Stimulated activated naive CD8-positive, alpha-beta T cell treated with anti-CD3 and anti-CD28 coated beads, Interleukin-15, Interleukin-2, amounts not matched to agents 100 U/mL and 50 U/mL, for 24 hours (primary cell): ENCODE data around the gene CLIC3.

Experiments
- ATAC-seq: fragments of 150-1000 bp; cut with Tn5 transposase; one replicate; pipeline ENCODE4 v1.10.0; 2021
- DNase-seq: peaks from one replicate; pipeline ENCODE4 v3.0.0; 2021

The CLIC3 gene

DNA sequence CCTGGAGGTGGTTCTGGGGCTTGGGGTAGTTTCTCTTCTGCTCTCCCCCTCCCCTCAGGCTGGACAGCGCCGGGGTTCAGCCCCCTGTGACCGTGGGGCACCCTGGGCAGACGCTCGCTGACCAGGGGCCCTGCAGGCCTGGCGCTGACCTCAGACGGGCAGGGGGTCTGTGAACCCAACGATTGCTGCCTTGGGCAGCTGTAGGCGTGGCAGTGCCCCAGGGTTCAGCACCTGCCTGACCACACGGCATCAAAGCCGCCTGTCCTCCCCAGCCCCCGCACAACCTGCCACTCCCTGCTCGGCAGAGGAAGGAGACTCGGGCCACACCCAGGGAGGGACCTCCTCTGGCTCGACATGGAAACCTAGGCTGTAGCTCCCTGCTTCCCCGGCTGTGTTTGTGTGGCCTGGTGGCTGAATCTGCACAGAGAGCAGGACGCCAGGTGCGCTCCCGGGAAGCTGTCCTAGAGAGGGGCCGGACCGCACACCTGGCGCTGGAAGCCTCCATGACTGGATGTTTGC lies 32.1 kb downstream of the CLIC3 start:
- ATAC-seq (no peak), DNase-seq (no peak)

GRCh38 chr9:136963751-136964150 lies 32.6 kb downstream of the CLIC3 start:
- DNase-seq: no peak
- ATAC-seq: no peak

DNA sequence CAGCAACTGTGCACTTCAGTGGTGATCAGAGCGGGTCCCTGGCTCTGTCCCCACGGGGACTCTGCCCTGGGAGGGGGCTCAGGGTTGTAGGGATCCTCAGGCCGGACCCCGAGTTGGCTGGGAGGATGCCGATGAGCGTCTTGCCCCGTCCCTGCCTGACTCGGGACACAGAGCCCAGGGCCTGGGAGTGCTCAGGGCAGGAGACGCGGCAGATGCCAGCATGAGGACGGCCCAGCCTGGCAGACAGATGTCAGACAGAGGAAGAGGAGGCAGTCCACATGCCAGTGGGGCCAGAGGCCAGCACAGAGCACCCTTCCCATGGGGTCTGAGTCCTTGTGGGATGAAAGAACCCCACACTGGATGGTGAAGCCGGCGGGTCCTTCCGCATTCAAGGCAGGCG lies 33.0 kb downstream of the CLIC3 start:
- ATAC-seq: no peak

DNA sequence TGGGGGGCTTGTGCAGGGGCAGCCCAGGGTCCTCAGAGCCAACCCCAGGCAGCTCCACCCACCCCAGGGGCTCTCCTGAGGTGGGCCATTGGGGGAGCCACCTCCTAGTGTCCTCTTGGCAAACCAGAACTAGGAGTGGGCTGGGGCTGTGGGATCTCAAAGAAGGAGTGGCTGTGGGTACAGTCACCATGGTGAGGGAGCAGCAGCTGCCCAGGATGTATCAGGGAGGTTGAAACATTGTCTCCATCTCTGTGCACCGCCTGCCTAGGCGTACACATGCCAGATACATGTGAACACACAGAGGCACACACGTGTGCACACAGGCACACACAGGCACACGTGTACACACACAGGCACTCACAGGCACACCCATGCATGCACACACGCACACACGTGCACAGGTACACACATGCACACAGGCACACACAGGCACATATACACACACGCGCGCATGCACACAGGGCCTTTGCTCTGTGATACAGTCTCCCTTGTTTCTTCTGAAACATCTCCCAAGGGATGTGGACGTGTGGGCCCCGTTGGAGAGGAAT lies 33.6 kb downstream of the CLIC3 start:
- no peak for DNase-seq
- no peak for ATAC-seq

More for the DNA sequence above, 33.0 kb downstream of the CLIC3 start:
- DNase-seq: no peak

- DNase-seq (no peak), ATAC-seq (no peak)
Observed at GRCh38 chr9:136962163-136962562, 34.2 kb downstream of the CLIC3 start.

DNA sequence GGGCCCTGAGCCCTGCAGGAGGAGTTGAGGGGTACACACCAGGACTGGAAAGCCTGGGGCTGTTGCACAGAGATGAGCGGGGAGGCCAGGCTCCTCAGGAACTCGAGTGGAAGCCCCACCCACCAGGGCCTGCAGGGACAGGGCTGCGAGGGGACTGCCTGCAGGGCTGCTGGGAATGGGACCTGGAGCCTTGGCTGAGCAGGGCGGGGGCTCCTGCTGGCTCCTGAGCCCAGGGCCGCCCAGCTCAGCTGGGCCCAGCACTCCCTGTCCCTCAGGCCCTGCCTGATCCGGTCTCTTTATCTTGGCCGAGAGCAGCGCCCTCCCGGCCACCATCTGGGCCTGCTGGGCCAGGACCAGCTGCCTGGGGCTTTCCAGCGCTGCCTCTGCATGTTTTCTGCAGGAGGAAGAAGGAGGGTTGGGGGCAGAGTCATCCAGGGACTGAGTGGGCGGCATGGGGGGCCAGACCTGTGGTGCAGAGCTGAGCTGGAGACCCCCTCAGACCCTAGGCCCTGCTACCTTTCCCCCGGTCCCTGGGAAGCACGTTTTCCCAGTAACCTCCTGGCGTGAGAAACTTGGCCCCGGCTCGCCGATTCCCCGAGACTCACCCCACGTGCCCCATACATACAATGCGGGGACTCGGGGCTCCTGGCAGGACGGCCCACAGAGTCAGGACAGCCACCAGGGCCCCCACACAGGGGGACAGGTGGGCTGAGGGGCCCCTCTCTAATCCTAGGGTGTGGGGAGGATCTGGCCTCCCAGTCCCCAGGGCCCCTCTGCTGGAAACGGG lies 34.9 kb downstream of the CLIC3 start:
- ATAC-seq (no peak), DNase-seq (no peak)

DNA sequence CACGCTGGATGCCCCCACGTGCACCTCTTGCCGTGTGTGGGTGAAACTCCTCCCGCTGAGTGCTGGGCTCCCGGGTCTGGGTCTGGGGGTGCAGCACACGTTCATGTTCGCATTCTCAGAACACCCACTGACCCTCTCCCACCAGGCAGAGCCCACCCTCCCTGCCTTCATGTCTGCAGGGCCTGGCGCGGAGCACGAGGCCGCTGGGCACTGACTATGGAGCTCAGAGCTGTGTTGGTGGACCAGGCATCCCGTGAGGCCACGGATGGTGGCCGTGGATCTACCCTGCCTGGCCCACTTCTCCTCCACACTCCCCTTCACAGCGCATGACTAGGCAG lies 35.5 kb downstream of the CLIC3 start:
- ATAC-seq (no peak), DNase-seq (no peak)

DNA sequence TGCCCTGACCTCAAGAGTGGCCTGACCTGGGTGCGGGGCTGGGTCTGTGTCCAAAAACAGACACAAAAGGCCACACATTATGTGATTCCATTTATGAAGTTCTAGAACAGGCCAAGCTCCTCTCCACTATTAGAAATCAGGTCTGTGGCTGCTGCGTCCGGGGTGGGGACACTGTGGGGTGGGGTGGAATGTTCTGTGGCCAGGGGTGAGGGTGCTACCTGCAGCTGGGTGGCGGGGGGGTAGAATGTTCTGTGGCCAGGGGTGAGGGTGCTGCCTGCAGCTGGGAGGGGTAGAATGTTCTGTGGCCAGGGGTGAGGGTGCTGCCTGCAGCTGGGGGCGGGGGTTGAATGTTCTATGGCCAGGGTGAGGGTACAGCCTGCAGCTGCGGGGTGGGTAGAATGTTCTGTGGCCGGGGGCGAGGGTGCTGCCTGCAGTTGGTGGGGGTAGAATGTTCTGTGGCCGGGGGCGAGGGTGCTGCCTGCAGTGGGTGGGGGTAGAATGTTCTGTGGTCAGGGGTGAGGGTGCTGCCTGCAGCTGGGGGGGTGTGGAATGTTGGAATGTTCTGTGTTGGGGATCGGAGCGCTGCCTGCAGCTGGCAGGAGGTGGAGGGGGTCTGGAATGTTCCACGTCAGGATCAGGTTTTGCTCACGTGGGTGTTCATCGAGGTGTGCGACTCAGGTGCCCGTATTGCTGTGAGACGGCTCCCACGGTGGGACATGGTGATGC lies 36.0 kb downstream of the CLIC3 start:
- DNase-seq: no peak
- ATAC-seq: no peak

GRCh38 chr9:136958898-136959850 lies 37.2 kb downstream of the CLIC3 start:
- DNase-seq: no peak
- no peak for ATAC-seq

- ATAC-seq (no peak), DNase-seq (no peak)
Observed at GRCh38 chr9:136958473-136958872, 37.9 kb downstream of the CLIC3 start.

- DNase-seq (no peak), ATAC-seq (no peak)
Observed at GRCh38 chr9:136957901-136958300, 38.5 kb downstream of the CLIC3 start.

- ATAC-seq: no peak
Observed at GRCh38 chr9:136957461-136957860, 38.9 kb downstream of the CLIC3 start.

DNA sequence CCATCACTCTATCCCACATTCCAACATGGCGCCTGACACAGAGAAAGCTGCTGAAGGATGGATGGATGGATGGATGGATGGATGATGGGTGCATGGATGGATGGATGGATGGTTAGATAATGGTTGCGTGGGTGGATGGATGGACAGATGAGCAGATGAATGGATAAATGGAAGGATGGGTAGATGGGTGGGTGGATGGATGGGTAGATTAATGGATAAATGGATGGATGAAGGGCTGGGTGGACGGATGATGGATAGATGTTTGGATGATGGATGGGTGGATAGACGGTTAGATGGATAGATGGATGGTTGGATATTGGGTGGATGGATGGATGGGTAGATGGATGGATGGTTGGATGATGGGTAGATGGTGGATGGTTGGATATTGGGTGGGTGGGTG lies 39.8 kb downstream of the CLIC3 start:
- ATAC-seq (no peak), DNase-seq (no peak)

More at GRCh38 chr9:136957461-136957860, 38.9 kb downstream of the CLIC3 start:
- no peak for DNase-seq

- ATAC-seq (no peak), DNase-seq (no peak)
Observed at GRCh38 chr9:136955943-136956335, 40.4 kb downstream of the CLIC3 start.

DNA sequence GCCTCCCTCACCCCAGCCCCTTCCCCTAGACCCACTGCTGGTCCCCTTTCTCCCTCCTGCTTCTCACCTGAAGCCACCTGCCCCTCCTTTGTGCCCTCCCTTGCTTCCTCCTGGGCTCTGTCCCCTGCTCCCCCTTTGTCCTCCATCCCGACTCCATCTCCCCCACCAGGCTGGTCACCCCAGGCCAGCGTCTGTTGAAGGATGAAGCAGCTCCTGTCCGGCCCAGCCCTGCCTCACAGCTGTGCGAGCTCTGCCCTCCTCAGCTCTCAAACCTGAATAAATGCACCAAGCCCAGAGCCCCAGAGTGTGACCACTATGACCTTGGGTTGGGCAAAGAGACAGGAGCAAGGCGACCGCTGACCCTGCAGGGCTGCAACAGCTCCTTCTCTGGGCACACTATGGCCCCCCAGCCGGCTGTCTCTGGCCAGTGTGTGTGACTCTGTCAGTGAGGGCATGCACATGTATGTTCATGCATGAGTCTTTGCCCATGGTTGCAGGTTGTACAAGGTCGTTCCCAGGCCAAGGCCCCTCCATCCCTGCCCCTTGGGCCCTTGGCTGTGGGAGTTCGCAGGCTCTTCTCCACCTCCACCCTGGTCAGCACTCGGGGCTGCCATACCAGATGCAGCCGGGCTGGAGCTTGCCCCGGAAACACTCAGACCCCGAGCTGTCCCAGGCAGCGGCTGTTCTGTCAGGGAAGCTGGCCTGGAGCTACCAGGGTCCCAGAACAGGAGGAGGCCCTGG lies 41.0 kb downstream of the CLIC3 start:
- ATAC-seq: no peak
- DNase-seq: no peak

DNA sequence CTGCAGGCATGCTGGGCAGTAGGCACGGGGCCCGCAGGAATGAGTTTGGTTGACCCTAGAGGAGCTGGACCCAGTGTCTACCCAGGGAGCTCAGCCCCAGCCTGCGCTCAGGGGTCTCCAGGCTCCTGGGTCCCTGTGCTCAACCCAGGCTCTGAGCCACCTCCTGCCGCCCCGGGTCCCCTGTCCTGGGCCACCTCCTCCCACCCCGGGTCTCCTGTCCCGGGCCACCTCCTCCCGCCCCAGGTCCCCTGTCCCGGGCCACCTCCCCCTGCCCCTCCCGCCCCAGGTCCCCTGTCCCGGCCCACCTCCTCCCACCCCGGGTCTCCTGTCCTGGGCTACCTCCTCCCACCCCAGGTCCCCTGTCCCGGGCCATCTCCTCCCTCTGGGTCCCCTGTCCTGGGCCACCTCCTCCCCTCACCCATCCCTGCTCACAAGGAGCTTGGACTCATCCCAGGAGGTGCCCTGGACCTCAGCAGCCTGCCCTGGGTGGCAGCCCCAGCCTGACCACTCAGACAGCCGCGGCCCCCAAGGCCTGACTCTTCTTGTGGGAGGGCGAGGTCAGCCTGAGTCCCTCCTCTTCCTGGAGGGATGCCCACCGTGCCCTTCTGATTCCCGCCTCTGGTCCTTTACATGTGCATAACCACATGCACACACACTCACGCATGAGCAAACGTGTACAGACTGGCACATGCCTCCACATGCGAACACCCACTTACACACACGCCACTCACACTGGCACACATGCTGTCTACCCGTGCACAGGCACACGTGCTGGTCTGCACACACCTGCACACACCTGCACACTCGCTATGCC lies 41.9 kb downstream of the CLIC3 start:
- DNase-seq (no peak), ATAC-seq (no peak)

DNA sequence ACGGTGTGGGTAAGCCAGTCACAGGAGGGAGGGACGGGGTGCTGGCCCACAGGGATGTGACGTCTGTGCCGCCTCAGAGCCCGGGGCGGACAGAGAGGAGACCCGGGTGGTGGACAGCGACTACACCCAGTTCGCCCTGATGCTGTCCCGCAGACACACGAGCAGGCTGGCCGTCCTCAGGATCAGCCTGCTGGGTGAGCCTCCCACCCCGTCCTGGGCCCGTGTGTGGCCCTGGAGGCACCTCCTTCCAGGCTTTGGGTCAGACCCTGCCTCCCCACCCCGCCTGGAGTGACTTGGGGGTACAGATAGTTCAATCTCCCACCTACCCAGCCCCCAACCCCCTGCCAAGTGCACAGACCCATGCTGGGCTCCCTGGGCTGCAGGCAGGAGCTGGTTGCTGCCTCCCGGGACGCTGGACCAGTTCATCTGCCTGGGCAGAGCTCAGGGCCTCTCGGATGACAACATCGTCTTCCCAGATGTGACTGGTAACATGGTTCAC lies 42.5 kb downstream of the CLIC3 start:
- no peak for DNase-seq
- no peak for ATAC-seq

DNA sequence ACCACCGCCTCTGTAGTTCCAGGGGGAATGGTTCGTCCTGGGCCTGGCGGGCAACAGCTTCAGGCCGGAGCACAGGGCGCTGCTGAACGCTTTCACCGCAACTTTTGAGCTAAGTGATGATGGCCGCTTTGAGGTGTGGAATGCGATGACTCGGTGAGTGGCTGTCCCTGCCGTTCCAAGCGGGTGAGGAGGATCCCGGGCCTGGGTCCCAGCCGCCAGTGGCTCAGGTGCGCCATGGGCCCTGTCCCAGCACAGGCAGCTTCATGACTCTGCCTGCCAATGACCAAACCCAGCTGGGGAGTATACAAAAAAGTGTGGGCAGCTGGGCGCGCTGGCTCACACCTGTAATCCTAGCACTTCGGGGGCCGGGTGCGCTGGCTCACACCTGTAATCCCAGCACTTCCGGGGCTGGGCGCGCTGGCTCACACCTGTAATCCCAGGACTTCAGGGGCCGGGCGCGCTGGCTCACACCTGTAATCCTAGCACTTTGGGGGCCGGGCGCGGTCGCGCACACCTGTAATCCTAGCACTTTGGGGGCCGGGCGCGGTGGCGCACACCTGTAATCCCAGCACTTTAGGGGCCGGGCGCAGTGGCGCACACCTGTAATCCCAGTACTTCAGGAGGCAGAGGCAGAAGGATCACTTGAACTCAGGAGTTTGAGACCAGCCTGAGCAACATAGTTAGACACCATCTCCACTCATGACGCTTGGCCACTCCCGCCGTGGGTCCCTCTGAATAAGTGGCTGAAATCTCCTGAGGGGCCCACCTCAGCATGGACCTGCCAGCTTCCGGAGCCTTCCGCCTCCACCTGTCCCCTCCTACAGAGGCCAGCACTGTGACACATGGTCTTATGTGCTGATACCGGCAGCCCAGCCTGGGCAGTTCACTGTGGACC lies 43.2 kb downstream of the CLIC3 start:
- ATAC-seq (no peak), DNase-seq (no peak)

DNA sequence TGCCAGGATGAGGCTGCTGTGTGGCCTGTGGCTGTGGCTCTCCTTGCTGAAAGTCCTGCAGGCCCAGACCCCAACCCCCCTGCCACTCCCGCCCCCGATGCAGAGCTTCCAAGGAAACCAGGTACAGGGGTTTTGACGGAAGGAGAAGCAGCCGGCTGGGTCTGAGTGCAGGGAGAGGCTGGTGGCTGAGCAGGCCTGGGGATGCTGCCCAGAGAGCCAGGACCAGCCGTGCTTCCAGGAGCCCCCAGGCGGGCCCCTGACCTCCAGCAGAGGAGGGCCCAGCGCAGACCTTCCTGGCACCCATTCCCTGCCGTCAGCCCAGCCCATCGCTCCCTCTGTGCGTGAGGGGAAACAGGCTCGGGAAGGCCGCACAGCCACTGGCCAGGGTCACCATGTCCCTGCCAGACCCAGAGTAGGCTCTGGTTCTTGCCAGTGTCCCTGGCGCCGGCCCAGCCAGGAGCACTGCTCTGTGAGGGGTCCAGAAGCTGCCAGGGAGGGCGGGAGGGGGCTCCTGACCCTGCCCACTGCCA lies 44.0 kb downstream of the CLIC3 start:
- no peak for ATAC-seq
- DNase-seq: no peak
